Tibial nerve (tissue), 4 donors: ENCODE results near the gene GAK. TPM values are rescaled to one million over a fixed set of nuclear protein-coding genes. Genes with fewer than 3 reads are reported as not detected.

Experiments used
- DNase-seq, 2 donors: peaks; one replicate each; pipeline ENCODE4 v3.0.0-alpha.2; 2019; ENCODE audit warnings: low spot score in 2 of 2
- H3K27ac ChIP-seq, 4 donors: fragments of 200-600 bp; sonication (generic) in 3 of 4; one replicate each; pipeline ENCODE4 v1.5.1; 2017 to 2019; ENCODE audit warnings: mild to moderate bottlenecking in 1 of 4
- H3K27me3 ChIP-seq, 2 donors: fragments of 200-600 bp; sonication (generic) in 1 of 2; one replicate each; pipeline versions ENCODE4 v1.5.1 to v1.6.0; 2017 to 2019
- H3K36me3 ChIP-seq, 3 donors: fragments of 200-600 bp; sonication (generic); one replicate each; pipeline ENCODE4 v1.5.1; 2018 to 2019
- H3K4me1 ChIP-seq, 4 donors: fragments of 200-600 bp; sonication (generic) in 3 of 4; one replicate each; pipeline ENCODE4 v1.5.1; 2017 to 2019
- H3K4me3 ChIP-seq, 4 donors: fragments of 200-600 bp; sonication (generic) in 3 of 4; one replicate each; pipeline ENCODE4 v1.5.1; 2017 to 2019; ENCODE audit warnings: mild to moderate bottlenecking in 1 of 4, moderate library complexity in 1 of 4
- H3K9me3 ChIP-seq, 4 donors: fragments of 200-600 bp; sonication (generic) in 3 of 4; one replicate each; pipeline ENCODE4 v1.5.1; 2017 to 2019
- EP300 ChIP-seq, 2 donors: sonication (generic); formaldehyde crosslinking; IDR thresholded peaks; one replicate each; pipeline ENCODE4 v1.6.1; 2017; ENCODE audit warnings: antibody characterized with exemption in 2 of 2, mild to moderate bottlenecking in 1 of 2
- POLR2A ChIP-seq, 2 donors: fragments of 450-650 bp; IDR thresholded peaks; one replicate each; pipeline ENCODE4 v1.6.1; 2017; ENCODE audit warnings: antibody characterized with exemption in 2 of 2, mild to moderate bottlenecking in 2 of 2, moderate library complexity in 2 of 2
- WGBS, 2 donors: methylation state at CpG; one replicate each; pipeline ENCODE4 v1.1.5; 2018; 5-methylcytosine and 5-hydroxymethylcytosine counted together
- total RNA-seq, 4 donors: library from RNA; depleted of rRNA; stranded (reverse); fragments of >200 nt; gene quantifications; one replicate each; pipeline ENCODE4 v1.1.0, GENCODE V29; 2016
- TF ChIP-seq, protein P1 (sequence below), 5 experiments: fragments of 200-600 bp in 3 of 5; fragments of 450-650 bp in 2 of 5; sonication (generic) in 3 of 5; IDR thresholded peaks; one replicate each; pipeline ENCODE4 v1.5.1; 2016 to 2019; ENCODE audit warnings: antibody characterized with exemption in 5 of 5, mild to moderate bottlenecking in 3 of 5, moderate library complexity in 2 of 5

GAK gene
- total RNA-seq, 4 donors from 2014 or later, result 92.3 to 177 (median 127) TPM

DNA sequence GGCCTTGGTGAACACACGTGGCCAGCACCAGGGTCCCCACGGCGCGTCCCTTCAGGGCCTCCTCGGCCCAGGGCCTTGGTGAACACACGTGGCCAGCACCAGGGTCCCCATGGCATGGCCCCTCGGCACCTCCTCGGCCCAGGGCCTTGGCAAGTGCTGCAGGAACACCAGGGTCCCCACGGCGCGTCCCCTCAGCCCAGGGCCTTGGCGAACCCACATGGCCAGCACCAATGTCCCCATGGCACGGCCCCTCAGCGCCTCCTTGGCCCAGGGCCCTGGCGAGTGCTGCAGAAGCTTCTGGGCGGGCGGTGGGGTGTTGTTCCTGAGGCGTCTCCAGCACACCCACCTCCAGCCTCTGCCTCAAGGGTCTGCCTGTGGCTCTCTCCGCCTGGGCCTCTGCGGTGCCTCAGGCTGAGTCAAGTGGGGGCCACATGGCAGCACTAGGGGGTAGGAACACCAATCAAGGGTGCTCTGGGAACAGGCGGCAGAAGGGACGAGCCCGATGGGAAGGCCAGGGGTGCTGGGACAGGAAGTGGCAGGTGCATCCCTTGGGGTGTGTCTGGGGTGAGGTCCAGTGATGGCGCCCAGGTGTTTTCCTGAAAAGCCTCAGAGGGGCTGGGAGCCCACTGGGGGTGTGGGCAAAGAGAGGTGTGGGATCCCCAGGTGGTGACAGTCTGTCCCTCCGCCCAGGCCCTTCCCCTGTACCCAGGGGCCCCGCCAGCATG is 64.4 kb downstream of the GAK start:
- no peak overlapping the region for H3K27ac ChIP-seq
- no peaks in the 10 kb centered on the region for H3K9me3 ChIP-seq
- no peaks in the 10 kb centered on the region for H3K4me1 ChIP-seq
- no peak for DNase-seq
- no peaks in the 10 kb centered on the region for H3K27me3 ChIP-seq
- H3K4me3 ChIP-seq, result no peak overlapping the region
- peaks cover 3 to 95% (median 27%) of the 10 kb centered on the region in 3 donors for H3K36me3 ChIP-seq
- TF ChIP-seq EP300 (IDR thresholded peaks at IDR 0.05) (no peak), POLR2A (IDR thresholded peaks at IDR 0.05) (no peak)
- TF ChIP-seq, protein P1, sequence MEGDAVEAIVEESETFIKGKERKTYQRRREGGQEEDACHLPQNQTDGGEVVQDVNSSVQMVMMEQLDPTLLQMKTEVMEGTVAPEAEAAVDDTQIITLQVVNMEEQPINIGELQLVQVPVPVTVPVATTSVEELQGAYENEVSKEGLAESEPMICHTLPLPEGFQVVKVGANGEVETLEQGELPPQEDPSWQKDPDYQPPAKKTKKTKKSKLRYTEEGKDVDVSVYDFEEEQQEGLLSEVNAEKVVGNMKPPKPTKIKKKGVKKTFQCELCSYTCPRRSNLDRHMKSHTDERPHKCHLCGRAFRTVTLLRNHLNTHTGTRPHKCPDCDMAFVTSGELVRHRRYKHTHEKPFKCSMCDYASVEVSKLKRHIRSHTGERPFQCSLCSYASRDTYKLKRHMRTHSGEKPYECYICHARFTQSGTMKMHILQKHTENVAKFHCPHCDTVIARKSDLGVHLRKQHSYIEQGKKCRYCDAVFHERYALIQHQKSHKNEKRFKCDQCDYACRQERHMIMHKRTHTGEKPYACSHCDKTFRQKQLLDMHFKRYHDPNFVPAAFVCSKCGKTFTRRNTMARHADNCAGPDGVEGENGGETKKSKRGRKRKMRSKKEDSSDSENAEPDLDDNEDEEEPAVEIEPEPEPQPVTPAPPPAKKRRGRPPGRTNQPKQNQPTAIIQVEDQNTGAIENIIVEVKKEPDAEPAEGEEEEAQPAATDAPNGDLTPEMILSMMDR (IDR thresholded peaks at IDR 0.05), result no peak
- 83 to 98% methylated on average over 17 to 25 of the region's 26 CpGs for WGBS, 2 donors

DNA sequence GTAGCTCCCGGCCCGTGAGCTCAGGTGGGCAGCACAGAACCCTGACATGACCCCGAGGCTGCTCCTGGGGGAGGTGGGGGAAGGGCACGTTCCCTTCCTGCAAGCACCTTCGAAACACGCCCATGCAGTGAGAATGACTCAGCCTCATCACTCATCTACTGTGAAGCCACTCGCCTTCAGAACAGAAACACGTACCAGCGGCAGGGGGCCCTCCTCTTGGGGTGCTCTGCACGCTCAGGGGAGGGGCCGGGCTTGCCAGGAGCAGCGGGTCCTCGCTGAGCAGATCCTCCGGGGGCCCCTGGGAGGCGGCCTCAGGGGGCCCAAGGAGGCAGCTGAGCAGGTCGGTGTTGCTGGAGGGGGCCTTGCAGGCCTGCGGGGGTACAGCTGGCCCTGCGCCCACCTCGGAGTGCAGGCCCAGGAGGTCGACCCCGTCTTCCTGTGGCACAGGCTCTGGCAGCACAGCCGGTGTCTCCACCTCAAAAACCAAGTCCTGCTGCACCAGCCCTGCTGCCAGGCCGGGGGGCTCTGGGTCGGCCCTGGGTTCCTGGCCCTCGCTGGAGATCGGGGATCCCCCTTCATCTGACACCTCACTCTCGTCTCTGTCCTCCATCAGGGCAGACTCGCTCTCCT is 65.2 kb downstream of the GAK start:
- peaks cover 3 to 95% (median 32%) of the 10 kb centered on the region in 3 donors for H3K36me3 ChIP-seq

DNA sequence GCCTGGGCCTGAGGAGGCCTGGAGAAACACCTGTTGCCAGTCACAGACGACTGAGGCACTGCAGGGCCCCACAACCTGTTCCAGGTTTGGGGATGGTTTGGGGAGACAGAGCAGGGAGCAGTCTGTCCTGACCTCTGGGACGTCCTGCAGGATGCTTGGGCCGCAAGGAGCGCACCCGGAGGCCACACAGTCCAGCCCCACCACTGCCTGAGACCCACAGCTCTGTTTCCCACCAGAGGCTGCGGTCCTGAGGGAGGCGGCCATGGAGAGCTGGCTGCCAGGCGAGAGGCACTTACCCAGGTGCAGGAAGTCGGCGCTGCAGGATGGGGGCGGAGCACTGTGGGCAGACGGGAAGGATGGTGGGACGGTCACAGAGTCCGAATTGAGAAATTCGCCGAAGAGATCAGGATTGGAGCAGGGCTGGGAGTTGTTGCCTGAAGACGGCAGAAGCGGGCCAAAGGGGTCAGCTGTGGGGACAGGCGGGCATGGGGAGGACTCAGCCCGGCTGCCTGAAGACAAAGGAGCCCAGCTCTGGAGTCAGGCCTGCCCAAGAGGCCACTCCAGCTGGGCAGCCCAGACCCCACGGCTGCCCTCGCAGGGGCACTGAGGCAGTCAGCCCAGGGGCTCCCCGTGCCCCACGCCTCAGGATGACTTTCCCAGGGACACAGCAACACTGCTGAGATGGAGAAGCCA is 65.9 kb downstream of the GAK start:
- Histone ChIP-seq H3K9me3 (no peaks in the 10 kb centered on the region), H3K4me1 (no peaks in the 10 kb centered on the region), H3K4me3 (no peak overlapping the region), H3K36me3 (peaks cover 3 to 95% (median 32%) of the 10 kb centered on the region in 3 donors), H3K27ac (no peak overlapping the region), H3K27me3 (no peaks in the 10 kb centered on the region)
- TF ChIP-seq, protein P1 (IDR thresholded peaks at IDR 0.05), result no peak
- TF ChIP-seq POLR2A (IDR thresholded peaks at IDR 0.05), result no peak
- no peak for TF ChIP-seq EP300 (IDR thresholded peaks at IDR 0.05)
- DNase-seq, result no peak
- 89 to 92% methylated on average over 22 of the region's 24 CpGs for WGBS, 2 donors

More for the DNA sequence above, 65.2 kb downstream of the GAK start:
- no peak for TF ChIP-seq EP300 (IDR thresholded peaks at IDR 0.05)
- TF ChIP-seq, protein P1 (IDR thresholded peaks at IDR 0.05), result no peak
- no peak for TF ChIP-seq POLR2A (IDR thresholded peaks at IDR 0.05)
- Histone ChIP-seq H3K27ac (no peak overlapping the region), H3K4me1 (no peaks in the 10 kb centered on the region), H3K4me3 (no peak overlapping the region), H3K9me3 (no peaks in the 10 kb centered on the region), H3K27me3 (no peaks in the 10 kb centered on the region)
- DNase-seq, result no peak
- WGBS, 2 donors, result 91 to 95% methylated on average over 14 to 22 of the region's 28 CpGs

DNA sequence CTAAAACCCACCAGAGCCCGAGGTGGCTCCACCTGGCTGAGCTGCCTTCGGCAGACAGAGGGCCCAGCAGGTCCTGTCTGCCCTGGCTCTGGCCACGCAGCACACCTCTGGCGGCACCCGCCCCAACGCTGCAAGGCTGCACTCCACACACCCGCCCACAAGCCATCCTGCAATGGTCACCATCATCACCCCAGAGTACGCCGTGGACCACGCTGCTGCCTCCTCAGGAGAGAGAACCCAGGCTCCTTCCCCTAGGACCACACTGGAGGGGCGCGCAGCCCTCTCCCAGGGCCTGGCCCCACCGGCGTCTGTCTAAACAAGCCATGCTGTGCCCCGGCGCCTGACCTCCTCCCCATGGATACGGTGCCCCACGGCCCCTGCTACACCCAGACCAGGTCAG is 66.5 kb downstream of the GAK start:
- no peak overlapping the region for H3K27ac ChIP-seq
- H3K4me3 ChIP-seq, result no peak overlapping the region
- 88 to 98% methylated on average over 15 to 16 of the region's 18 CpGs for WGBS, 2 donors
- TF ChIP-seq POLR2A (IDR thresholded peaks at IDR 0.05) (no peak), EP300 (IDR thresholded peaks at IDR 0.05) (no peak)
- TF ChIP-seq, protein P1 (IDR thresholded peaks at IDR 0.05), result no peak
- no peaks in the 10 kb centered on the region for H3K27me3 ChIP-seq
- peaks cover 3 to 95% (median 30%) of the 10 kb centered on the region in 3 donors for H3K36me3 ChIP-seq
- no peaks in the 10 kb centered on the region for H3K9me3 ChIP-seq
- H3K4me1 ChIP-seq, result no peaks in the 10 kb centered on the region
- no peak for DNase-seq

DNA sequence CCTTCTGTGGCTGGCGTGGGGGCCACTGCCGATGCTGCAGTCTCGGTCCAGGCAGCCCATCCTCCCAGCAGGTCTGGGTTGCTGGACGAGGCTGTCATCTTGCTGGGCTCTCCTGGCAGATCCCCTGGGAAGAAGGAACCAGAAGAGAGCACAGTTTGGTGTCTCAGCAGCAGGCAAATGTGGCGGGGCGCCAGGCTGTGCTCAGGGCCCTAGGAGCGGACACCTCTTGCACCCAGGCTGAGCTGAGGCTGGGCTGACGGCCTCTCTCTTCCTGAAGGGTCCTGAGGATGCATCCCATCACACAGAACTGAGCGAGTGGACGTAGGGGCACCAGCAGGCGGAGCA is 67.0 kb downstream of the GAK start:
- Histone ChIP-seq H3K27me3 (no peaks in the 10 kb centered on the region), H3K36me3 (peaks cover 0 to 95% (median 26%) of the 10 kb centered on the region in 3 donors), H3K27ac (no peak overlapping the region), H3K4me1 (no peaks in the 10 kb centered on the region), H3K4me3 (no peak overlapping the region), H3K9me3 (no peaks in the 10 kb centered on the region)
- DNase-seq, result no peak
- TF ChIP-seq POLR2A (IDR thresholded peaks at IDR 0.05), result no peak
- no peak for TF ChIP-seq EP300 (IDR thresholded peaks at IDR 0.05)
- TF ChIP-seq, protein P1 (IDR thresholded peaks at IDR 0.05), result no peak
- WGBS, 2 donors, result 92 to 100% methylated on average over 7 to 10 of the region's 11 CpGs
